HepG2 (cell line): ENCODE data around the gene UBTF. TPM values are rescaled to one million over a fixed set of nuclear protein-coding genes. Genes with fewer than 3 reads are reported as not detected.

Experiments
- HNRNPH1 ChIP-seq: fragments of 200-400 bp; formaldehyde crosslinking; optimal IDR thresholded peaks from 2 replicates; pipeline ENCODE3; 2017; ENCODE audit warnings: mild to moderate bottlenecking, low read depth, low read length
- HNRNPUL1 ChIP-seq: fragments of 200-400 bp; formaldehyde crosslinking; IDR thresholded peaks from 2 replicates; pipeline ENCODE4 v1.6.1; 2017; ENCODE audit warnings: low read depth, mild to moderate bottlenecking, low read length, moderate library complexity
- RBM22 ChIP-seq: fragments of 200-400 bp; formaldehyde crosslinking; optimal IDR thresholded peaks from 2 replicates; pipeline ENCODE3; 2017; ENCODE audit warnings: mild to moderate bottlenecking, low read length, moderate library complexity
- SNAPC5 ChIP-seq: sonication (generic); formaldehyde crosslinking; IDR thresholded peaks from 2 replicates; pipeline ENCODE4 v1.8.1; 2023; ENCODE audit warnings: mild to moderate bottlenecking, missing genetic modification reagents, borderline replicate concordance
- XRCC5 ChIP-seq: fragments of 200-400 bp; formaldehyde crosslinking; optimal IDR thresholded peaks from 2 replicates; pipeline ENCODE3; 2017; ENCODE audit warnings: mild to moderate bottlenecking, low read length
- ZBTB42 ChIP-seq: sonication (generic); formaldehyde crosslinking; IDR thresholded peaks from 2 replicates; pipeline ENCODE4 v1.5.0; 2020; ENCODE audit warnings: mild to moderate bottlenecking, missing genetic modification reagents
- ZFX ChIP-seq: sonication (generic); formaldehyde crosslinking; IDR thresholded peaks from 2 replicates; pipeline ENCODE4 v1.4.0; 2020; ENCODE audit warnings: mild to moderate bottlenecking, low read depth, missing genetic modification reagents, moderate library complexity
- ZMYM2 ChIP-seq: sonication (generic); formaldehyde crosslinking; IDR thresholded peaks from 2 replicates; pipeline ENCODE4 v1.8.0; 2022; ENCODE audit warnings: mild to moderate bottlenecking, missing genetic modification reagents
- ZNF263 ChIP-seq: sonication (generic); formaldehyde crosslinking; IDR thresholded peaks from 2 replicates; pipeline ENCODE4 v1.4.0; 2020; ENCODE audit warnings: missing genetic modification reagents
- ZNF281 ChIP-seq: sonication (generic); formaldehyde crosslinking; IDR thresholded peaks from 2 replicates; pipeline ENCODE4 v1.4.0; 2020; ENCODE audit warnings: missing genetic modification reagents, borderline replicate concordance
- ZNF768 ChIP-seq: sonication (generic); formaldehyde crosslinking; IDR thresholded peaks from 2 replicates; pipeline ENCODE4 v1.4.0; 2020; ENCODE audit warnings: missing genetic modification reagents
- ZNF776 ChIP-seq: sonication (generic); formaldehyde crosslinking; IDR thresholded peaks from 2 replicates; pipeline ENCODE4 v1.4.0; 2020; ENCODE audit warnings: mild to moderate bottlenecking, missing genetic modification reagents
- polyA plus RNA-seq, 8 experiments: library from polyadenylated mRNA; depleted of rRNA in 3 of 8; stranded (reverse) in 7 of 8; unstranded in 1 of 8; fragments of >200 nt; fragmentation: Illumina TruSeq in 4 of 8; extraction: Trizol in 4 of 8; gene quantifications; 2 replicates each; pipeline versions ENCODE4 v1.2.1 to v1.2.3, GENCODE V29; 2011 to 2016; ENCODE audit warnings: low read depth in 4 of 8, missing spikeins in 1 of 8, mixed read lengths in 1 of 8; ENCODE audit not compliant: insufficient read depth in 1 of 8
- total RNA-seq, 5 experiments: library from RNA; depleted of rRNA; stranded (reverse); fragments of >200 nt; fragmentation: Illumina TruSeq; extraction: Trizol; gene quantifications; 2 replicates each; pipeline ENCODE4 v1.2.3, GENCODE V29; 2016; ENCODE audit warnings: low read depth in 1 of 5
- TF ChIP-seq, protein P1 (sequence below), 2 experiments: sonication (generic) in 1 of 2; formaldehyde crosslinking in 1 of 2; IDR thresholded peaks; 2 replicates each; pipeline versions ENCODE4 v1.4.0 to v1.6.1; 2018 to 2020; ENCODE audit warnings: missing genetic modification reagents in 2 of 2, borderline replicate concordance in 1 of 2, low read depth in 1 of 2, mild to moderate bottlenecking in 1 of 2, missing biosample characterization in 1 of 2
- TF ChIP-seq, protein P2 (sequence below): sonication (generic); formaldehyde crosslinking; IDR thresholded peaks from 2 replicates; pipeline ENCODE4 v1.9.0; 2021; ENCODE audit warnings: mild to moderate bottlenecking, missing genetic modification reagents
- TF ChIP-seq, protein P3 (sequence below): sonication (generic); formaldehyde crosslinking; IDR thresholded peaks from 2 replicates; pipeline ENCODE4 v1.4.0; 2020; ENCODE audit warnings: missing genetic modification reagents

The UBTF gene
- total and polyA plus RNA-seq, 2 of the 13 experiments (the other 11 are each of a cell fraction or from before 2014, with no cell fraction given) = 15.2 to 60.9 TPM

DNA sequence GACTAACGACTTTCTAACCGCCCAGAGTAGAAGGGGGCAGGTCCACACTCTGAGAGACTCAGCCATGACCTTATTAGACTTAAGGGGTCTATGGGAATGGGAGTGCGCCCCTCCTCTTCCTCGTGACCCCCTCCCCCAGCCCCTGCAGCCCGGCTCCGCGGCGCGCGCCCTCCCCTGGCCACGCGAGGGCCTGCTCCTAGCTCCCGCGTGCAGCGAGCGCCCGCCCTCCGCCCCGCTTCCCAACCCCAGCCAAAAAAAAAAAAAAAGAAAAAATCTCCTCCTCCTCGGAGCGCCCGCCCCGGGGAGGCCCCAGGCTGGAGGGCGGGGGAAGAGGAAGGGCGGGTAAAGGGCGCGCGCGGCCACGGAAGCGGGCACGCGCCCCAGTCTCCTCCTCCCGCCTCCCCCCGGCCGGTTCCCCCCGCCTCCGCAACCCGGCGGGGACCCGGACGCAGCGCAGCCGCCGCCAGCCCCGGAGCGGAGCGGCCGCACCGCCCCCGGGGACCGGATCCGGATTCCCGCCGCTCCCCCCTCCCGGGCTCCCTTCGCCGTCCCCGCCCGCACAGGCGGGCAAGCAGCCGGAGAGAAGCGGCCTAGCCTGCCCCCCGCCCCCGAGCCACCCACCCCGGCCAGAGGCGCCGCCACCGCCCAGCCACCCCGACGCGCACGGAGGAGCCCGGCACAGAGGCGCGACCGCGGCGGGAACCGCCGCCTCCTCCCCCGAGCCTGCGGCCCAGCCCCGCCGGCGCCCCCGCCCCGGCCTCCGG, 949 bp downstream of the UBTF start (continued):
- TF ChIP-seq RBM22 = no peak
- TF ChIP-seq, protein P1, sequence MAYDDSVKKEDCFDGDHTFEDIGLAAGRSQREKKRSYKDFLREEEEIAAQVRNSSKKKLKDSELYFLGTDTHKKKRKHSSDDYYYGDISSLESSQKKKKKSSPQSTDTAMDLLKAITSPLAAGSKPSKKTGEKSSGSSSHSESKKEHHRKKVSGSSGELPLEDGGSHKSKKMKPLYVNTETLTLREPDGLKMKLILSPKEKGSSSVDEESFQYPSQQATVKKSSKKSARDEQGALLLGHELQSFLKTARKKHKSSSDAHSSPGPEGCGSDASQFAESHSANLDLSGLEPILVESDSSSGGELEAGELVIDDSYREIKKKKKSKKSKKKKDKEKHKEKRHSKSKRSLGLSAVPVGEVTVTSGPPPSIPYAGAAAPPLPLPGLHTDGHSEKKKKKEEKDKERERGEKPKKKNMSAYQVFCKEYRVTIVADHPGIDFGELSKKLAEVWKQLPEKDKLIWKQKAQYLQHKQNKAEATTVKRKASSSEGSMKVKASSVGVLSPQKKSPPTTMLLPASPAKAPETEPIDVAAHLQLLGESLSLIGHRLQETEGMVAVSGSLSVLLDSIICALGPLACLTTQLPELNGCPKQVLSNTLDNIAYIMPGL (CRISPR knock-in tag; IDR thresholded peaks at IDR 0.05; ENCODE audit: borderline replicate concordance in 1 of 2, low read depth in 1 of 2) = peak; percentile 62 to 87; a peak in 3 of 4 replicates
- no peak for TF ChIP-seq HNRNPH1
- TF ChIP-seq ZNF263 (CRISPR knock-in tag) = no peak; the same call in 1 of the 2 replicates
- TF ChIP-seq ZNF776 (CRISPR knock-in tag) = no peak
- TF ChIP-seq ZFX (CRISPR knock-in tag) = peak; percentile 25
- no peak for TF ChIP-seq HNRNPUL1
- no peak for TF ChIP-seq ZMYM2
- TF ChIP-seq, protein P2, sequence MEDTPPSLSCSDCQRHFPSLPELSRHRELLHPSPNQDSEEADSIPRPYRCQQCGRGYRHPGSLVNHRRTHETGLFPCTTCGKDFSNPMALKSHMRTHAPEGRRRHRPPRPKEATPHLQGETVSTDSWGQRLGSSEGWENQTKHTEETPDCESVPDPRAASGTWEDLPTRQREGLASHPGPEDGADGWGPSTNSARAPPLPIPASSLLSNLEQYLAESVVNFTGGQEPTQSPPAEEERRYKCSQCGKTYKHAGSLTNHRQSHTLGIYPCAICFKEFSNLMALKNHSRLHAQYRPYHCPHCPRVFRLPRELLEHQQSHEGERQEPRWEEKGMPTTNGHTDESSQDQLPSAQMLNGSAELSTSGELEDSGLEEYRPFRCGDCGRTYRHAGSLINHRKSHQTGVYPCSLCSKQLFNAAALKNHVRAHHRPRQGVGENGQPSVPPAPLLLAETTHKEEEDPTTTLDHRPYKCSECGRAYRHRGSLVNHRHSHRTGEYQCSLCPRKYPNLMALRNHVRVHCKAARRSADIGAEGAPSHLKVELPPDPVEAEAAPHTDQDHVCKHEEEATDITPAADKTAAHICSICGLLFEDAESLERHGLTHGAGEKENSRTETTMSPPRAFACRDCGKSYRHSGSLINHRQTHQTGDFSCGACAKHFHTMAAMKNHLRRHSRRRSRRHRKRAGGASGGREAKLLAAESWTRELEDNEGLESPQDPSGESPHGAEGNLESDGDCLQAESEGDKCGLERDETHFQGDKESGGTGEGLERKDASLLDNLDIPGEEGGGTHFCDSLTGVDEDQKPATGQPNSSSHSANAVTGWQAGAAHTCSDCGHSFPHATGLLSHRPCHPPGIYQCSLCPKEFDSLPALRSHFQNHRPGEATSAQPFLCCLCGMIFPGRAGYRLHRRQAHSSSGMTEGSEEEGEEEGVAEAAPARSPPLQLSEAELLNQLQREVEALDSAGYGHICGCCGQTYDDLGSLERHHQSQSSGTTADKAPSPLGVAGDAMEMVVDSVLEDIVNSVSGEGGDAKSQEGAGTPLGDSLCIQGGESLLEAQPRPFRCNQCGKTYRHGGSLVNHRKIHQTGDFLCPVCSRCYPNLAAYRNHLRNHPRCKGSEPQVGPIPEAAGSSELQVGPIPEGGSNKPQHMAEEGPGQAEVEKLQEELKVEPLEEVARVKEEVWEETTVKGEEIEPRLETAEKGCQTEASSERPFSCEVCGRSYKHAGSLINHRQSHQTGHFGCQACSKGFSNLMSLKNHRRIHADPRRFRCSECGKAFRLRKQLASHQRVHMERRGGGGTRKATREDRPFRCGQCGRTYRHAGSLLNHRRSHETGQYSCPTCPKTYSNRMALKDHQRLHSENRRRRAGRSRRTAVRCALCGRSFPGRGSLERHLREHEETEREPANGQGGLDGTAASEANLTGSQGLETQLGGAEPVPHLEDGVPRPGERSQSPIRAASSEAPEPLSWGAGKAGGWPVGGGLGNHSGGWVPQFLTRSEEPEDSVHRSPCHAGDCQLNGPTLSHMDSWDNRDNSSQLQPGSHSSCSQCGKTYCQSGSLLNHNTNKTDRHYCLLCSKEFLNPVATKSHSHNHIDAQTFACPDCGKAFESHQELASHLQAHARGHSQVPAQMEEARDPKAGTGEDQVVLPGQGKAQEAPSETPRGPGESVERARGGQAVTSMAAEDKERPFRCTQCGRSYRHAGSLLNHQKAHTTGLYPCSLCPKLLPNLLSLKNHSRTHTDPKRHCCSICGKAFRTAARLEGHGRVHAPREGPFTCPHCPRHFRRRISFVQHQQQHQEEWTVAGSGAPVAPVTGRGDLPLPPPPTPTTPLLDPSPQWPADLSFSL (CRISPR knock-in tag) = no peak
- 0 out of 2 replicates have a peak, but pooled peaks have one; percentile 24 for TF ChIP-seq ZBTB42
- TF ChIP-seq SNAPC5 (CRISPR knock-in tag) = 0 out of 2 replicates have a peak, but pooled peaks have one; percentile 35
- no peak for TF ChIP-seq ZNF768 (CRISPR knock-in tag)
- TF ChIP-seq, protein P3, sequence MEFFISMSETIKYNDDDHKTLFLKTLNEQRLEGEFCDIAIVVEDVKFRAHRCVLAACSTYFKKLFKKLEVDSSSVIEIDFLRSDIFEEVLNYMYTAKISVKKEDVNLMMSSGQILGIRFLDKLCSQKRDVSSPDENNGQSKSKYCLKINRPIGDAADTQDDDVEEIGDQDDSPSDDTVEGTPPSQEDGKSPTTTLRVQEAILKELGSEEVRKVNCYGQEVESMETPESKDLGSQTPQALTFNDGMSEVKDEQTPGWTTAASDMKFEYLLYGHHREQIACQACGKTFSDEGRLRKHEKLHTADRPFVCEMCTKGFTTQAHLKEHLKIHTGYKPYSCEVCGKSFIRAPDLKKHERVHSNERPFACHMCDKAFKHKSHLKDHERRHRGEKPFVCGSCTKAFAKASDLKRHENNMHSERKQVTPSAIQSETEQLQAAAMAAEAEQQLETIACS (CRISPR knock-in tag) = peak; percentile 94
- peak; percentile 59 for TF ChIP-seq XRCC5
- TF ChIP-seq ZNF281 (CRISPR knock-in tag) = peak; percentile 82; the same call in 1 of the 2 replicates
